H9 (cell line): Measurements from ENCODE around the gene TBC1D9. TPM values are rescaled to one million over a fixed set of nuclear protein-coding genes. Genes with fewer than 3 reads are reported as not detected.

Source experiments
- DNase-seq: peaks from one replicate; pipeline ENCODE4 v3.0.0-alpha.2; 2017
- H2AFZ ChIP-seq: one replicate; pipeline ENCODE4 v1.6.1; 2013; ENCODE audit warnings: mild to moderate bottlenecking, low read length, control low read depth, moderate library complexity
- H2AK5ac ChIP-seq: 2 replicates; pipeline ENCODE4 v1.6.1; 2013; ENCODE audit warnings: low read length, control low read depth, mixed read lengths; ENCODE audit not compliant: insufficient read length
- H2BK120ac ChIP-seq: one replicate; pipeline ENCODE4 v1.6.1; 2013; ENCODE audit warnings: low read depth, mild to moderate bottlenecking, low read length, control low read depth, inconsistent platforms; ENCODE audit not compliant: poor library complexity, severe bottlenecking
- H2BK12ac ChIP-seq: 2 replicates; pipeline ENCODE4 v1.6.1; 2013; ENCODE audit warnings: low read length, control low read depth, mixed read lengths, low read depth; ENCODE audit not compliant: insufficient read length
- H2BK15ac ChIP-seq: 2 replicates; pipeline ENCODE4 v1.6.1; 2013; ENCODE audit warnings: low read depth, low read length, control low read depth
- H2BK20ac ChIP-seq: one replicate; pipeline ENCODE4 v1.6.1; 2013; ENCODE audit warnings: low read depth, mild to moderate bottlenecking, low read length, control low read depth, inconsistent platforms; ENCODE audit not compliant: poor library complexity, severe bottlenecking
- H2BK5ac ChIP-seq: 2 replicates; pipeline ENCODE4 v1.6.1; 2013; ENCODE audit warnings: low read length, control low read depth, mixed read lengths; ENCODE audit not compliant: insufficient read length
- H3K14ac ChIP-seq: 2 replicates; pipeline ENCODE4 v1.6.1; 2013; ENCODE audit warnings: low read length, control low read depth; ENCODE audit not compliant: insufficient read depth
- H3K18ac ChIP-seq: 2 replicates; pipeline ENCODE4 v1.6.1; 2013; ENCODE audit warnings: low read depth, mild to moderate bottlenecking, mixed read lengths, low read length, control low read depth; ENCODE audit not compliant: insufficient read length
- H3K23ac ChIP-seq: 2 replicates; pipeline ENCODE4 v1.6.1; 2013; ENCODE audit warnings: low read length, control low read depth, mixed read lengths, low read depth; ENCODE audit not compliant: insufficient read length
- H3K23me2 ChIP-seq: 2 replicates; pipeline ENCODE4 v1.6.1; 2013; ENCODE audit warnings: low read depth, mild to moderate bottlenecking, mixed read lengths, low read length, control low read depth; ENCODE audit not compliant: insufficient read length, poor library complexity, severe bottlenecking
- H3K27ac ChIP-seq: 2 replicates; pipeline ENCODE4 v1.5.1; 2013; ENCODE audit warnings: low read length, control low read depth, mixed read lengths, low read depth; ENCODE audit not compliant: insufficient read length
- H3K27me3 ChIP-seq: 2 replicates; pipeline ENCODE4 v1.6.1; 2013; ENCODE audit warnings: low read length, control low read depth, inconsistent platforms; ENCODE audit not compliant: insufficient read depth
- H3K4ac ChIP-seq: 2 replicates; pipeline ENCODE4 v1.6.1; 2013; ENCODE audit warnings: low read depth, mild to moderate bottlenecking, control low read depth, inconsistent platforms, low read length, moderate library complexity
- H3K4me1 ChIP-seq: 2 replicates; pipeline ENCODE4 v1.6.1; 2013; ENCODE audit warnings: low read length, control low read depth, inconsistent platforms; ENCODE audit not compliant: insufficient read depth
- H3K4me2 ChIP-seq: 2 replicates; pipeline ENCODE4 v1.6.1; 2013; ENCODE audit warnings: low read length, control low read depth, mixed read lengths; ENCODE audit not compliant: insufficient read length, insufficient read depth
- H3K56ac ChIP-seq: 2 replicates; pipeline ENCODE4 v1.6.1; 2013; ENCODE audit warnings: low read depth, mild to moderate bottlenecking, mixed read lengths, low read length, control low read depth; ENCODE audit not compliant: insufficient read length
- H3K79me1 ChIP-seq: 2 replicates; pipeline ENCODE4 v1.6.1; 2013; ENCODE audit warnings: low read depth, mild to moderate bottlenecking, moderate library complexity, low read length, control low read depth, inconsistent platforms; ENCODE audit not compliant: insufficient read depth, poor library complexity, severe bottlenecking
- H3K79me2 ChIP-seq: 2 replicates; pipeline ENCODE4 v1.6.1; 2013; ENCODE audit warnings: low read length, control low read depth, inconsistent platforms; ENCODE audit not compliant: insufficient read depth
- H3K9ac ChIP-seq: 2 replicates; pipeline ENCODE4 v1.6.1; 2013; ENCODE audit warnings: low read length, control low read depth, mixed read lengths; ENCODE audit not compliant: insufficient read length; ENCODE audit errors: extremely low read depth
- H3K9me3 ChIP-seq: one replicate; pipeline ENCODE4 v1.6.1; 2013; ENCODE audit warnings: low read depth, low read length, inconsistent platforms; ENCODE audit not compliant: control insufficient read depth
- H3T11ph ChIP-seq: one replicate; pipeline ENCODE4 v1.6.1; 2013; ENCODE audit warnings: mild to moderate bottlenecking, low read length, control low read depth, inconsistent platforms
- H4K20me1 ChIP-seq: one replicate; pipeline ENCODE4 v1.6.1; 2013; ENCODE audit not compliant: control insufficient read depth, insufficient read length, insufficient read depth
- H4K5ac ChIP-seq: 2 replicates; pipeline ENCODE4 v1.6.1; 2013; ENCODE audit warnings: low read depth, mild to moderate bottlenecking, mixed read lengths, low read length, control low read depth; ENCODE audit not compliant: insufficient read length
- H4K8ac ChIP-seq: replicated peaks from 2 replicates; pipeline ENCODE4 v1.6.1; 2013; ENCODE audit warnings: low read length, control low read depth, mixed read lengths, low read depth; ENCODE audit not compliant: insufficient read length
- H4K91ac ChIP-seq: 2 replicates; pipeline ENCODE4 v1.6.1; 2013; ENCODE audit warnings: low read depth, mild to moderate bottlenecking, moderate library complexity, mixed read lengths, low read length, control low read depth; ENCODE audit not compliant: insufficient read length
- H3K27ac Mint-ChIP-seq, 3 experiments: 2 replicates in 2 of 3; 3 replicates in 1 of 3; pipeline ENCODE4 v1.8.0; 2020 to 2021; ENCODE audit warnings: mixed read lengths in 3 of 3, mild to moderate bottlenecking in 1 of 3, moderate library complexity in 1 of 3
- H3K27me3 Mint-ChIP-seq: 2 replicates; pipeline ENCODE4 v1.8.0; 2021; ENCODE audit warnings: low read depth, mild to moderate bottlenecking, moderate library complexity, mixed read lengths
- H3K36me3 Mint-ChIP-seq, 3 experiments: 2 replicates in 2 of 3; 3 replicates in 1 of 3; pipeline ENCODE4 v1.8.0; 2020 to 2021; ENCODE audit warnings: low read depth in 3 of 3, mixed read lengths in 3 of 3; ENCODE audit not compliant: insufficient read depth in 1 of 3
- H3K4me1 Mint-ChIP-seq, 2 experiments: 2 replicates each; pipeline ENCODE4 v1.8.0; 2020; ENCODE audit warnings: mixed read lengths in 2 of 2
- H3K4me3 Mint-ChIP-seq, 2 experiments: 2 replicates in 1 of 2; 3 replicates in 1 of 2; pipeline ENCODE4 v1.8.0; 2020 to 2021; ENCODE audit warnings: mild to moderate bottlenecking in 2 of 2, mixed read lengths in 2 of 2, moderate library complexity in 1 of 2
- H3K9me3 Mint-ChIP-seq, 2 experiments: 2 replicates in 1 of 2; 3 replicates in 1 of 2; pipeline ENCODE4 v1.8.0; 2020; ENCODE audit warnings: mild to moderate bottlenecking in 2 of 2, mixed read lengths in 2 of 2, moderate library complexity in 1 of 2
- CTCF ChIP-seq: fragments of 200-600 bp; sonication (generic); conservative IDR thresholded peaks from 3 replicates; pipeline ENCODE4 v1.8.0; 2021; ENCODE audit warnings: antibody characterized with exemption, mild to moderate bottlenecking
- WGBS: extraction: QIAGEN DNeasy Blood & Tissue Kit; methylation state at CpG from one replicate; pipeline ENCODE4 v1.1.7; 2013; ENCODE audit warnings: missing lambda C conversion rate, low lambda C conversion rate, mixed read lengths; ENCODE audit not compliant: insufficient read length; ENCODE audit errors: extremely low coverage; 5-methylcytosine and 5-hydroxymethylcytosine counted together
- total RNA-seq: library from RNA; stranded (reverse); gene quantifications from 2 replicates; pipeline ENCODE4 v1.2.1, GENCODE V29; 2021

The TBC1D9 gene
- total RNA-seq, 1 experiment from 2014 or later = 0.63 TPM

DNA sequence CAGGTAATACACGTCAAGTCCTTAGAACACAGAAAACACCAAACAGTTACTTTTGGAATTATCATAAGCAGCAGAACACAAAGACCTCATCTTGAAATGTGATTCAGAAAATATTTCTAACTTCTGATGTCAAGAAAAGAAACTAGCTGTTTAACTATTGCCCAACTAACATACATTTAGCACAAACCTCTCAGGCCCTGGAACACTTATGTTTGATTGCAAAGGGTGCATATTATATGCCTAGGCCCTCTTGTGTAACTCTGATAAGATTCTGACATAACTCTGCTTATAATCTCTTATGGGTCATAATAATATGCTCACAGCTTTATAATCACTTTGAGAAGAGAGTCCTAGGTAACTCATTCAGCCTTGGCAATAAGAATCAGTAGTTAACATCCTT lies 62.6 kb downstream of the TBC1D9 start:
- H2BK12ac ChIP-seq = no peak overlapping the region
- Mint-ChIP-seq H3K4me3 (no peak overlapping the region), H3K4me1 (peaks cover 14 to 21% of the 10 kb centered on the region in 2 experiments), H3K9me3 (no peaks in the 10 kb centered on the region), H3K27me3 (peaks cover 52% of the 10 kb centered on the region), H3K27ac (no peak overlapping the region), H3K36me3 (no peaks in the 10 kb centered on the region)
- no peak for TF ChIP-seq CTCF
- no peak overlapping the region for H2BK5ac ChIP-seq
- no CpG with 5 or more reads among the region's 1 CpG for WGBS
- no peak overlapping the region for H3T11ph ChIP-seq
- no peak overlapping the region for H3K4ac ChIP-seq
- no peak overlapping the region for H2BK15ac ChIP-seq
- no peak overlapping the region for H3K56ac ChIP-seq
- H2BK120ac ChIP-seq = no peak overlapping the region
- no peaks in the 10 kb centered on the region for H3K4me1 ChIP-seq
- no peak overlapping the region for H2AFZ ChIP-seq
- H2AK5ac ChIP-seq = no peak overlapping the region
- no peak overlapping the region for H3K9ac ChIP-seq
- no peak overlapping the region for H3K27ac ChIP-seq
- no peak overlapping the region for H4K5ac ChIP-seq
- no peak overlapping the region for H4K91ac ChIP-seq
- H3K14ac ChIP-seq = no peak overlapping the region
- H2BK20ac ChIP-seq = no peak overlapping the region
- H3K18ac ChIP-seq = no peak overlapping the region
- no peaks in the 10 kb centered on the region for H3K79me2 ChIP-seq
- H3K27me3 ChIP-seq = peaks cover 15% of the 10 kb centered on the region; the same call in 1 of the 2 replicates
- H4K8ac ChIP-seq = no peak overlapping the region
- no peaks in the 10 kb centered on the region for H3K79me1 ChIP-seq
- no peaks in the 10 kb centered on the region for H3K9me3 ChIP-seq
- no peak for DNase-seq
- H3K4me2 ChIP-seq = no peak overlapping the region
- no peak overlapping the region for H3K23ac ChIP-seq
- no peaks in the 10 kb centered on the region for H3K23me2 ChIP-seq
- H4K20me1 ChIP-seq = no peaks in the 10 kb centered on the region
